ENCODE measurements around the gene AIPL1. TPM values are rescaled to one million over a fixed set of nuclear protein-coding genes. Genes with fewer than 3 reads are reported as not detected.

Gene AIPL1
- total RNA-seq, 2 donors from 2014 or later, result not detected

GRCh38 chr17:6448473-6448872 lies 13.6 kb upstream of the AIPL1 start:
- no peak for DNase-seq
- WGBS, 2 donors, result 88 to 90% methylated on average over 6 of the region's 6 CpGs

GRCh38 chr17:6446516-6447100 lies 11.7 kb upstream of the AIPL1 start:
- H3K27ac ChIP-seq, result no peak overlapping the region
- intact Hi-C loops (cut with DNase I), result loop anchor here (10.0 kb wide), 1 partner anchor 62 kb away; no protein-coding TSS in a partner anchor
- ATAC-seq (no peak), DNase-seq (no peak)
- no peaks in the 10 kb centered on the region for H3K9me3 ChIP-seq
- 68 to 71% methylated on average over 5 to 9 of the region's 9 CpGs for WGBS, 2 donors
- H3K4me3 ChIP-seq, result no peak overlapping the region
- no peak for TF ChIP-seq POLR2A (IDR thresholded peaks at IDR 0.05)
- TF ChIP-seq CTCF (IDR thresholded peaks at IDR 0.05), result no peak
- H3K4me1 ChIP-seq, result peaks cover 14% of the 10 kb centered on the region
- H3K36me3 ChIP-seq (replicated peaks in 1 of 2; ENCODE audit: insufficient read depth in 1 of 2, low read depth in 2 of 2), result no peaks in the 10 kb centered on the region
- no peaks in the 10 kb centered on the region for H3K27me3 ChIP-seq

More at GRCh38 chr17:6448473-6448872, 13.6 kb upstream of the AIPL1 start:
- H3K27ac ChIP-seq, result no peak overlapping the region
- no peak for ATAC-seq
- intact Hi-C loops (cut with DNase I), result loop anchor here (10.0 kb wide), 1 partner anchor 64 kb away; no protein-coding TSS in a partner anchor
- H3K4me1 ChIP-seq, result peaks cover 12% of the 10 kb centered on the region
- TF ChIP-seq CTCF (IDR thresholded peaks at IDR 0.05), result no peak
- TF ChIP-seq POLR2A (IDR thresholded peaks at IDR 0.05), result no peak
- H3K9me3 ChIP-seq, result no peaks in the 10 kb centered on the region
- no peak overlapping the region for H3K4me3 ChIP-seq
- H3K36me3 ChIP-seq (replicated peaks in 1 of 2; ENCODE audit: insufficient read depth in 1 of 2, low read depth in 2 of 2), result no peaks in the 10 kb centered on the region
- H3K27me3 ChIP-seq, result no peaks in the 10 kb centered on the region

GRCh38 chr17:6444571-6445335 lies 9.8 kb upstream of the AIPL1 start:
- DNase-seq (peak in 1 of 4 donors; percentile 29), ATAC-seq (no peak)
- WGBS, 2 donors, result 2 to 29% methylated on average over 9 to 35 of the region's 36 CpGs
- Histone ChIP-seq H3K27ac (no peak overlapping the region), H3K36me3 (replicated peaks in 1 of 2; ENCODE audit: insufficient read depth in 1 of 2, low read depth in 2 of 2) (no peaks in the 10 kb centered on the region), H3K27me3 (no peaks in the 10 kb centered on the region), H3K9me3 (no peaks in the 10 kb centered on the region), H3K4me1 (peaks cover 14% of the 10 kb centered on the region), H3K4me3 (peak overlapping the region in 1 of 2 donors; percentile 26)
- intact Hi-C loops (cut with DNase I), result loop anchor here (10.0 kb wide), 1 partner anchor 60 kb away; no protein-coding TSS in a partner anchor
- TF ChIP-seq CTCF (IDR thresholded peaks at IDR 0.05), result no peak
- TF ChIP-seq POLR2A (IDR thresholded peaks at IDR 0.05), result no peak

GRCh38 chr17:6443692-6444570 lies 9.0 kb upstream of the AIPL1 start, which contains the start of gene PIMREG:
PIMREG (plus strand) TSS chr17:6444455; CDS start chr17:6445111, 656 bp downstream.
- no peak within 1 kb of the TSS for H3K27ac ChIP-seq
- 0% methylated on average over 17 to 62 of the region's 62 CpGs for WGBS, 2 donors
- ATAC-seq (peak; percentile 98), DNase-seq (peak; percentile 81 to 91 (median 90))
- no peaks in the 10 kb centered on the region for H3K9me3 ChIP-seq
- H3K4me3 ChIP-seq, result peak within 1 kb of the TSS in 1 of 2 donors; percentile 26
- H3K36me3 ChIP-seq (replicated peaks in 1 of 2; ENCODE audit: insufficient read depth in 1 of 2, low read depth in 2 of 2), result no peaks in the 10 kb centered on the region
- H3K4me1 ChIP-seq, result peaks cover 14% of the 10 kb centered on the region
- intact Hi-C loops (cut with DNase I), result loop anchor here (10.0 kb wide), 1 partner anchor 59 kb away; no protein-coding TSS in a partner anchor
- peak in 1 of 3 donors; percentile 11 for TF ChIP-seq POLR2A (IDR thresholded peaks at IDR 0.05)
- TF ChIP-seq CTCF (IDR thresholded peaks at IDR 0.05), result no peak
- no peaks in the 10 kb centered on the region for H3K27me3 ChIP-seq
